GM19043 (cell line): ENCODE measurements around the gene NOVA2.

Experiments
- ATAC-seq: cut with Tn5 transposase; IDR thresholded peaks from one replicate; pipeline ENCODE4 v1.9.1; 2021; ENCODE audit warnings: low read depth; ENCODE audit not compliant: unreplicated experiment

The NOVA2 gene

GRCh38 chr19:46002678-46003275, 29.1 kb upstream of the NOVA2 start:
- ATAC-seq: no peak

GRCh38 chr19:46000491-46001246, 27.0 kb upstream of the NOVA2 start:
- ATAC-seq: no peak

- no peak for ATAC-seq
Observed at GRCh38 chr19:45999653-46000121, 26.0 kb upstream of the NOVA2 start.

GRCh38 chr19:45998834-45999233, 25.2 kb upstream of the NOVA2 start:
- no peak for ATAC-seq

- no peak for ATAC-seq
Observed at GRCh38 chr19:45996933-45997332, 23.3 kb upstream of the NOVA2 start.

GRCh38 chr19:45995715-45996385, 22.2 kb upstream of the NOVA2 start:
- no peak for ATAC-seq

- peak; percentile 94 for ATAC-seq
Observed at GRCh38 chr19:45994998-45995714, 21.5 kb upstream of the NOVA2 start, which contains the start of gene CCDC61. CCDC61 (plus strand) TSS chr19:45995467; CDS start chr19:46003019, 7,552 bp downstream.

- ATAC-seq: no peak
Observed at GRCh38 chr19:45994456-45994997, 20.9 kb upstream of the NOVA2 start.

- ATAC-seq: no peak
Observed at GRCh38 chr19:45990113-45990728, 16.6 kb upstream of the NOVA2 start.

- no peak for ATAC-seq
Observed at GRCh38 chr19:45985321-45985720, 11.7 kb upstream of the NOVA2 start.

GRCh38 chr19:45981350-45981749, 7.7 kb upstream of the NOVA2 start:
- ATAC-seq: no peak

GRCh38 chr19:45978156-45978555, 4.5 kb upstream of the NOVA2 start:
- ATAC-seq: no peak

GRCh38 chr19:45976178-45976577, 2.5 kb upstream of the NOVA2 start:
- ATAC-seq: no peak

- ATAC-seq: no peak
Observed at GRCh38 chr19:45975306-45976070, 1.8 kb upstream of the NOVA2 start.

GRCh38 chr19:45972947-45973540, 621 bp downstream of the NOVA2 start:
- ATAC-seq: no peak

- ATAC-seq: no peak
Observed at GRCh38 chr19:45972081-45972946, 1.4 kb downstream of the NOVA2 start.

- ATAC-seq: no peak
Observed at GRCh38 chr19:45971260-45971902, 2.3 kb downstream of the NOVA2 start.

GRCh38 chr19:45969676-45970075, 4.0 kb downstream of the NOVA2 start:
- ATAC-seq: no peak
